Measurements from ENCODE around the gene REXO2. TPM values are rescaled to one million over a fixed set of nuclear protein-coding genes. Genes with fewer than 3 reads are reported as not detected.

The REXO2 gene
- total RNA-seq (2021; fragmentation: NEBNext Ultra II Directional; extraction: Animal tissue kit (Norgen Biotek cat#: 25700)) (109 and 111 TPM in 2 replicates), polyA plus RNA-seq (2011; rRNA removed) (95.9 and 114 TPM in 2 replicates), polyA minus RNA-seq (2011; rRNA and poly(A)+ RNA removed) (26.4 and 38.7 TPM in 2 replicates)
- polyA plus RNA-seq (2011; cell fraction: cytosol; rRNA removed) = 157 TPM
- polyA plus RNA-seq (2011; cell fraction: nucleus; rRNA removed) = 57.0 TPM
- 91.7 to 127 TPM (median 105 TPM) in 4 replicates for polyA plus RNA-seq (2012, experiment 1 of 2)
- polyA plus RNA-seq (2012, experiment 2 of 2) = 31.3 TPM
- 146 TPM for polyA plus RNA-seq (2013, experiment 1 of 2)
- polyA plus RNA-seq (2013, experiment 2 of 2) = 153 TPM
- 54.5 TPM for polyA minus RNA-seq (2011; cell fraction: cytosol; rRNA and poly(A)+ RNA removed)
- 37.9 TPM for polyA minus RNA-seq (2011; cell fraction: nucleus; rRNA and poly(A)+ RNA removed)
- long read RNA-seq, experiment 1, transcript REXO2-210 (3 exons, 1,088 nt) = minor isoform, 7 of 89 reads
- long read RNA-seq, experiment 1, transcript REXO2-220 (7 exons, 1,158 nt) = major isoform, 54 of 89 reads
- long read RNA-seq, experiment 1, partial matches to known transcripts = 15 of 89 reads
- long read RNA-seq, experiment 1, other reads (novel, unspliced or antisense) = 7 of 89 reads
- long read RNA-seq, experiment 2, transcript REXO2-220 (7 exons, 1,158 nt) = major isoform, 250 of 322 reads
- long read RNA-seq, experiment 2, transcript REXO2-204 (4 exons, 1,081 nt) = minor isoform, 14 of 322 reads
- long read RNA-seq, experiment 2, transcript REXO2-202 (5 exons, 449 nt) = minor isoform, 8 of 322 reads
- long read RNA-seq, experiment 2, transcript REXO2-214 (2 exons, 552 nt) = minor isoform, 9 of 322 reads
- long read RNA-seq, experiment 2, partial matches to known transcripts = 12 of 322 reads
- long read RNA-seq, experiment 2, other reads (novel, unspliced or antisense) = 18 of 322 reads

- H3K27ac ChIP-seq (ENCODE audit: low read depth, low read length) = peak within 1 kb of the TSS; percentile 77
- H2AFZ ChIP-seq (ENCODE audit: low read length) = peak within 1 kb of the TSS; percentile 45; the same call in 1 of the 2 replicates
- H4K20me1 ChIP-seq (replicated peaks in 1 of 2; ENCODE audit: control insufficient read depth in 1 of 2, insufficient read depth in 2 of 2, low read length in 2 of 2) = peaks cover 2% of the 10 kb centered on the region in 2 experiments
- POLR2A ChIA-PET (ENCODE audit: partially characterized antibody) = interaction anchor here (0.9 to 2.0 kb wide), 10 partner anchors 10 to 119 kb away, joined by 3 to 7 read pairs (median 4); no protein-coding TSS in a partner anchor
- H3K14ac ChIP-seq (ENCODE audit: insufficient read length) = no peak within 1 kb of the TSS
- no peaks in the 10 kb centered on the region for H3K9me3 ChIP-seq (ENCODE audit: insufficient read depth in 2 of 2, low read depth in 1 of 2, low read length in 1 of 2)
- H4K5ac ChIP-seq (ENCODE audit: insufficient read length, low read depth, low read length) = peak within 1 kb of the TSS; percentile 33
- H3K79me1 ChIP-seq (ENCODE audit: low read depth, low read length) = no peaks in the 10 kb centered on the region; the same call in 1 of the 2 replicates
- peak within 1 kb of the TSS; percentile 37; the same call in 1 of the 2 replicates for H4K8ac ChIP-seq (ENCODE audit: extremely low read depth, insufficient read depth, low read length)
- peak within 1 kb of the TSS; percentile 91 for H3K18ac ChIP-seq (ENCODE audit: extremely low read depth, low read length)
- peak within 1 kb of the TSS; percentile 90; the same call in 1 of the 2 replicates for H2BK5ac ChIP-seq (ENCODE audit: low read depth, low read length)
- H2BK15ac ChIP-seq (ENCODE audit: low read length) = no peak within 1 kb of the TSS
- H2BK20ac ChIP-seq (ENCODE audit: low read length) = no peak within 1 kb of the TSS
- no peaks in the 10 kb centered on the region for H3K27me3 ChIP-seq (replicated peaks in 1 of 4; ENCODE audit: control insufficient read depth in 3 of 4, extremely low read depth in 1 of 4, insufficient read depth in 3 of 4, low read length in 3 of 4)
- CTCF ChIA-PET (ENCODE audit: partially characterized antibody) = interaction anchor here (0.6 to 1.0 kb wide), 5 partner anchors 26 to 133 kb away, joined by 3 to 5 read pairs (median 3); no protein-coding TSS in a partner anchor
- H2BK120ac ChIP-seq (replicated peaks; ENCODE audit: low read depth, low read length) = no peak within 1 kb of the TSS
- DNase-seq (ENCODE audit: low read depth in 1 of 2, low spot score in 2 of 2) = peak; percentile 81 to 90
- peak within 1 kb of the TSS; percentile 22 to 86 (median 65) for H3K9ac ChIP-seq (replicated peaks in 1 of 4; ENCODE audit: extremely low read depth in 1 of 4, low read depth in 3 of 4, low read length in 3 of 4)
- H2AK5ac ChIP-seq (ENCODE audit: low read depth, low read length) = no peak within 1 kb of the TSS
- H3K56ac ChIP-seq (replicated peaks; ENCODE audit: insufficient read length, low read depth, low read length) = no peak within 1 kb of the TSS
- H4K91ac ChIP-seq (replicated peaks; ENCODE audit: insufficient read length, low read length) = no peak within 1 kb of the TSS
- FAIRE-seq = peak; percentile 50
- H3K4me2 ChIP-seq (ENCODE audit: insufficient read depth in 1 of 2, low read depth in 2 of 2, low read length in 2 of 2) = peak within 1 kb of the TSS; percentile 68 to 88
- H3K23me2 ChIP-seq (ENCODE audit: low read depth, low read length) = no peaks in the 10 kb centered on the region; the same call in 1 of the 2 replicates
- H2BK12ac ChIP-seq (ENCODE audit: low read depth, low read length) = peak within 1 kb of the TSS; percentile 86
- H3K4me1 ChIP-seq (replicated peaks in 1 of 4; ENCODE audit: control insufficient read depth in 3 of 4, insufficient read depth in 4 of 4, low read length in 3 of 4) = peaks cover 2 to 12% (median 7%) of the 10 kb centered on the region in 4 experiments; a peak in 6 of 7 replicates
- 2% methylated on average over 62 of the region's 64 CpGs; no CpG with 5 or more reads in 1 of the 2 experiments for WGBS, 2 experiments (ENCODE audit: extremely low coverage in 1 of 2, insufficient coverage in 1 of 2, insufficient read length in 1 of 2, insufficient replicate concordance in 2 of 2, low coverage in 1 of 2, low lambda C conversion rate in 2 of 2, missing lambda C conversion rate in 1 of 2)
- peak within 1 kb of the TSS; percentile 90 to 99 (median 96) for H3K4me3 ChIP-seq (ENCODE audit: extremely low read depth in 1 of 4, insufficient read depth in 2 of 4, low read depth in 3 of 4, low read length in 4 of 4)
- H3K36me3 ChIP-seq (ENCODE audit: control insufficient read depth in 2 of 4, insufficient read depth in 4 of 4, low read length in 3 of 4) = peaks cover 0 to 9% (median 3%) of the 10 kb centered on the region in 4 experiments; a peak in 3 of 8 replicates
- H3K4ac ChIP-seq (replicated peaks; ENCODE audit: insufficient read length, low read depth, low read length) = no peak within 1 kb of the TSS
- no peak within 1 kb of the TSS for H3K23ac ChIP-seq (ENCODE audit: insufficient read length)
- H3K79me2 ChIP-seq (ENCODE audit: control insufficient read depth in 1 of 2, insufficient read depth in 2 of 2, low read length in 2 of 2) = peaks cover 19 to 52% of the 10 kb centered on the region in 2 experiments; a peak in 3 of 4 replicates
- no peak for TF ChIP-seq EZH2 (IDR thresholded peaks at IDR 0.05; ENCODE audit: low read depth, low read length, severe bottlenecking)
- TF ChIP-seq SAP30 (IDR thresholded peaks at IDR 0.05; ENCODE audit: insufficient read depth, insufficient replicate concordance, low read length) = peak; percentile 25
- TF ChIP-seq MAX (IDR thresholded peaks at IDR 0.05) = peak; percentile 93
Observed at GRCh38 chr11:114439229-114440120, at the start of gene REXO2. Gene REXO2, plus strand, starts transcription at chr11:114439467. Its CDS starts 62 bp downstream, at chr11:114439529.

All from H1 (cell line).